SU-DHL-6 (cell line): ENCODE results near the gene HOXA10.

ENCODE experiments used
- EZH2phosphoT487 ChIP-seq: fragments of 200-600 bp; sonication (generic), shearing (Covaris generic); conservative IDR thresholded peaks from 2 replicates; pipeline ENCODE4 v1.6.1; 2018; ENCODE audit warnings: mild to moderate bottlenecking, antibody characterized with exemption, low read length, moderate library complexity, mixed read lengths
- TF ChIP-seq, protein P1 (sequence below): fragments of 200-600 bp; sonication (generic); IDR thresholded peaks from one replicate; pipeline ENCODE4 v1.5.1; 2017; ENCODE audit warnings: antibody characterized with exemption, mild to moderate bottlenecking, low read length, moderate library complexity; ENCODE audit not compliant: insufficient read depth, poor library complexity, severe bottlenecking

DNA sequence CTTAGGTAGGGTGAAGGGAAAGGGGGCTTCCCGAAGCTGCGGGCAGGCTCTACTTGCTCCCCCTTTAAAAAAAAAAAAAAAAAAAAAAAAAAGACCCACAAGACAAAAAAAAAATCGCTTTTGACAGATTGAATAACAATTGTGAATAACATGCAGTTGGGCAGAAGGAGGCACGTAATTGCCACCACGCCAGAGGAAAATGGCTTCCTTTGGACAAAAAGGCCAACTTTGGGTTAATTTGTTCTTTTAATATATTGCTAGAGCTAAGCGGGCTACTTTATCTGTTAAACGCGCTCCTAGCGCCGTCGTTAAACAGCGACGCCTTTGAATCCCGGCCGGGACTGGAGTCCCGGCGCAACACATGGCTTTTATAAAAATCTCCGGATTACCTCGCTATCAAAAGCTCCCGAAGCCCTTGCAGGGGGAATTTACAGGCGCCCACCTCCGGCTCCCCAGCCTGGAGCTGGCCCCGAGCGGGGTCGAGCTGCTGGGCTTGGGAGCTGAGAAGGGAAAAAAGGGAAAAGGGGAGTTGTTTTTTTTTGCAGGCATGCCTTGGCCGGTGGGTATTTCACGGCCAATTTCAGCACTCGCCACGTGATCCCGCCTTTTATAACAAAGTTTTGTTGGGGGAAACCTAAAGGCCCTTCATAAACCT, 9.7 kb upstream of the HOXA10 start:
- TF ChIP-seq, protein P1, sequence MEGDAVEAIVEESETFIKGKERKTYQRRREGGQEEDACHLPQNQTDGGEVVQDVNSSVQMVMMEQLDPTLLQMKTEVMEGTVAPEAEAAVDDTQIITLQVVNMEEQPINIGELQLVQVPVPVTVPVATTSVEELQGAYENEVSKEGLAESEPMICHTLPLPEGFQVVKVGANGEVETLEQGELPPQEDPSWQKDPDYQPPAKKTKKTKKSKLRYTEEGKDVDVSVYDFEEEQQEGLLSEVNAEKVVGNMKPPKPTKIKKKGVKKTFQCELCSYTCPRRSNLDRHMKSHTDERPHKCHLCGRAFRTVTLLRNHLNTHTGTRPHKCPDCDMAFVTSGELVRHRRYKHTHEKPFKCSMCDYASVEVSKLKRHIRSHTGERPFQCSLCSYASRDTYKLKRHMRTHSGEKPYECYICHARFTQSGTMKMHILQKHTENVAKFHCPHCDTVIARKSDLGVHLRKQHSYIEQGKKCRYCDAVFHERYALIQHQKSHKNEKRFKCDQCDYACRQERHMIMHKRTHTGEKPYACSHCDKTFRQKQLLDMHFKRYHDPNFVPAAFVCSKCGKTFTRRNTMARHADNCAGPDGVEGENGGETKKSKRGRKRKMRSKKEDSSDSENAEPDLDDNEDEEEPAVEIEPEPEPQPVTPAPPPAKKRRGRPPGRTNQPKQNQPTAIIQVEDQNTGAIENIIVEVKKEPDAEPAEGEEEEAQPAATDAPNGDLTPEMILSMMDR, result no peak
- no peak for TF ChIP-seq EZH2phosphoT487
